Thoracic aorta endothelial cell (primary cell): ENCODE data around the gene IFITM10. TPM values are rescaled to one million over a fixed set of nuclear protein-coding genes. Genes with fewer than 3 reads are reported as not detected.

Source experiments
- total RNA-seq: library from RNA; depleted of rRNA; stranded (reverse); fragments of >200 nt; gene quantifications from 2 replicates; pipeline ENCODE4 v1.2.3, GENCODE V29; 2012

IFITM10 gene
- total RNA-seq: 0.07 TPM in 1 of 2 replicates, not detected in the other

DNA sequence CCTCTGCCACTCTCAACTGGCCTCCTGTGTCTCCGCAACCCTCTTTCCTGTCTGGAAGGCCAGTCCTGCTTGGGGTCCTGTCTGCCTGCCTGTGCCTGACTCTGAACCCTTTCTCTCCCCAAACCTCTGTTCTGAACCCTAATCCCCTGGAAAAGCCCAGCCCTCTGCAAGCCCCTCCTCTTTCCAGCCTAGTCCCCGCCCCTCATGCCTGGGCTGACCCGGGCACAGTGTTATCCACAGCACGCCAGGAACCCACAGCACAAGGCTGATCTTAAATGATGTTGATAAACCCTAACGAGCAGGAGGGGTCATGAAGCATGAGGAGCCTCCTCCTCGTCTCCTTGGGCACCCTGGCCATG, at the start of gene IFITM10:
Gene IFITM10, minus strand, starts transcription at position 115 of the 359 bp plus-strand sequence. CDS start 153 bp downstream, outside the sequence.

GRCh38 chr11:1763796-1764661, 13.6 kb upstream of the IFITM10 start, which contains the start of gene CTSD:
TSS of gene CTSD (minus strand) at chr11:1763927. CDS start at chr11:1763859, 68 bp downstream.

GRCh38 chr11:1696608-1697570, 53.5 kb downstream of the IFITM10 start, which contains the start of gene KRTAP5-6:
TSS of gene KRTAP5-6 (plus strand) at chr11:1697195. CDS start at chr11:1697246, 51 bp downstream.

Other genes with a start within 250 kb of the IFITM10 start
- 0.40 and 1.3 TPM in 2 replicates for gene DUSP8, start 178.3 kb downstream of the IFITM10 start, total RNA-seq
- not detected in 2 replicates for gene KRTAP5-1, start 165.3 kb downstream of the IFITM10 start, total RNA-seq
- gene KRTAP5-2, start 152.3 kb downstream of the IFITM10 start, total RNA-seq: not detected in 2 replicates
- not detected in 2 replicates for gene KRTAP5-3, start 142.1 kb downstream of the IFITM10 start, total RNA-seq
- not detected in 2 replicates for gene KRTAP5-4, start 128.5 kb downstream of the IFITM10 start, total RNA-seq
- gene KRTAP5-5, start 120.8 kb downstream of the IFITM10 start, total RNA-seq: not detected in 2 replicates
- not detected in 2 replicates for gene KRTAP5-6, start 53.4 kb downstream of the IFITM10 start, total RNA-seq
- gene CTSD, start 13.3 kb upstream of the IFITM10 start, total RNA-seq: 56.7 and 65.2 TPM in 2 replicates
- gene SYT8, start 84.4 kb upstream of the IFITM10 start, total RNA-seq: not detected in 2 replicates
- not detected in 2 replicates for gene TNNI2, start 88.4 kb upstream of the IFITM10 start, total RNA-seq
- 0.27 TPM in 1 of 2 replicates, not detected in the other for gene LSP1, start 102.5 kb upstream of the IFITM10 start, total RNA-seq
- not detected in 2 replicates for gene PRR33, start 141.3 kb upstream of the IFITM10 start, total RNA-seq
- gene TNNT3, start 169.1 kb upstream of the IFITM10 start, total RNA-seq: not detected in 2 replicates
- 51.5 and 60.5 TPM in 2 replicates for gene MRPL23, start 196.7 kb upstream of the IFITM10 start, total RNA-seq
- gene H19, start 247.2 kb upstream of the IFITM10 start, total RNA-seq: 0.13 TPM in 1 of 2 replicates, not detected in the other